CD4-positive, alpha-beta T cell treated with Interleukin-4 for 4 hours (primary cell): ENCODE measurements around the gene TMEM178B.

Source experiments
- DNase-seq: peaks from one replicate; pipeline ENCODE4 v3.0.0-alpha.2; 2020

Gene TMEM178B

GRCh38 chr7:141436575-141437075, 362.8 kb downstream of the TMEM178B start:
- DNase-seq, result no peak

GRCh38 chr7:141439164-141439563, 365.3 kb downstream of the TMEM178B start:
- no peak for DNase-seq

- DNase-seq, result no peak
Measured at GRCh38 chr7:141439776-141440175, 365.9 kb downstream of the TMEM178B start.

GRCh38 chr7:141441837-141442627, 368.2 kb downstream of the TMEM178B start:
- no peak for DNase-seq

GRCh38 chr7:141442781-141443180, 368.9 kb downstream of the TMEM178B start:
- no peak for DNase-seq

- no peak for DNase-seq
Measured at GRCh38 chr7:141444961-141445360, 371.1 kb downstream of the TMEM178B start.

DNA sequence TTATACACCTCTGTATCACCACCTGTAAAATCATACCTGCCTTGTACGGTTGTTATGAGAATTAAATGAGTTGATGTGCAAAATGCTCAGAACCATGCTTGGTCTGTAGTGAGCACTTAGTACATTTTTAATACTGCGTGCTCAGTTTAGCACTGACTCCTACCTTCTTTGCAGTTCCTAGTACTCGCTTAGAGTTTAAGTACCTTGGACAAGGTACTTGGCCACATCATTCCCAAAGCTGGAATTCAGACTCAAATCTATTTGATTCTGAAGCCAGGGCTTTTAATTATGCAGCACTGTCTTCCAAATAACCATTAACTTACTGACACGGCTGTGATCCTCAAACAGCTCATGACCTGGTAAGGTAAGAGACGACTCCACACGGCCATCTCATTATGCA, 377.4 kb downstream of the TMEM178B start:
- DNase-seq, result no peak

DNA sequence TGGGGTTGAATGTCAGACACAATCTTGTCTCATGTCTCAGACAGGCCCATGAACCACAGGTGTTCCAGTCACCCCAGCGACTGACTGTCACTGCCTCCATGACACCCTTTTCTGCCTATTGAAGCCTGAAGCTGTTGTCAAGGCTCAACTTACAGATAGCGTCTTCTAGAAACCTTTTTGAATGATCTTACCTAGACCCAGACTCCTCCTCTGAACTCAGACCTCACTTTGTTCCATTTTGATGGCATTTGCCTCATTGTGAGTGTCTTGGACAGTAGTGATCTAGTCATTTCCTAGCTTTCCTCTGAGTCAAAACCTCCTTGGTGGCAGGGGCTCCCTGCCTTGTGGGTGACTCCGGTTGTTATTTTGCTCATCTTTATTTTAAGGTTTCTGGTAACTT, 379.0 kb downstream of the TMEM178B start:
- no peak for DNase-seq

DNA sequence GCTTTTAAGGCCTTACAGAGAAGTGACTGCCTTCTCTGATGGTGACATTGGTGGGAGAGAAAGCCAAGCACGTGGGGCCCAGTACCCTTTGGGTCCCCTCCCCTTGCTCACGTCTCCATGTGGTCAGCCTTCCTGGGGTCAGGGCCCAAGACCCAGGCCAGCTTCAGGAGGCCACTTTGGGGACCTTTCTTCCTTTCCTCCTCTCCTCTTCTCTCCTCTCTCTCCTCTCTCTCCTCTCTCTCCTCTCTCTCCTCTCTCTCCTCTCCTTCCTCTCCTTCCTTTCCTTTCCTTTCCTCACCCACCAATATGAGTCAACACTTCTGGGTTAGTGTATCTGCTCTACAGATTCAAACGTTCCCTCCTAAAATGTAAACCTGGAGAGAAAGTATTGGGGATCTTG, 380.5 kb downstream of the TMEM178B start:
- no peak for DNase-seq

- no peak for DNase-seq
Measured at GRCh38 chr7:141455723-141456122, 381.9 kb downstream of the TMEM178B start.

DNA sequence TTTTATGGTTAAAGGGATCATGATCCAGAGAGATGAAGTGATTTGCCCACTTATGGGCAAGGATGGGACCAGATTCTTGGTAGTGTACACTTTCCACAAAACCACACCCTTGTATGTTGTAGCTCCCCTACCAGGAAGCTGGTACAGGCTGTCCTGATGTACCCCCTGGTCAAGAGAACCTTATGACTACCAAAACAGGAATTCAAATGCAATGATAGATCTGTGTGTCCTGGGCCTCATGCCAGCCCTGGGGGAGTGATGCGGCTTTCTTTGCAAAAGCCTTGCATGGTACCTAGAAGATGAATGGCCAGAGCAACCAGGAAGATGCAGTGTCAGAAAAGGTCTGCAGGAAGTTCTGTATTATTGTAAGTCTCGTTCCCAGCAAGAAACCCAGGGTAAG, 382.4 kb downstream of the TMEM178B start:
- no peak for DNase-seq

GRCh38 chr7:141456711-141457110, 382.8 kb downstream of the TMEM178B start:
- no peak for DNase-seq

DNA sequence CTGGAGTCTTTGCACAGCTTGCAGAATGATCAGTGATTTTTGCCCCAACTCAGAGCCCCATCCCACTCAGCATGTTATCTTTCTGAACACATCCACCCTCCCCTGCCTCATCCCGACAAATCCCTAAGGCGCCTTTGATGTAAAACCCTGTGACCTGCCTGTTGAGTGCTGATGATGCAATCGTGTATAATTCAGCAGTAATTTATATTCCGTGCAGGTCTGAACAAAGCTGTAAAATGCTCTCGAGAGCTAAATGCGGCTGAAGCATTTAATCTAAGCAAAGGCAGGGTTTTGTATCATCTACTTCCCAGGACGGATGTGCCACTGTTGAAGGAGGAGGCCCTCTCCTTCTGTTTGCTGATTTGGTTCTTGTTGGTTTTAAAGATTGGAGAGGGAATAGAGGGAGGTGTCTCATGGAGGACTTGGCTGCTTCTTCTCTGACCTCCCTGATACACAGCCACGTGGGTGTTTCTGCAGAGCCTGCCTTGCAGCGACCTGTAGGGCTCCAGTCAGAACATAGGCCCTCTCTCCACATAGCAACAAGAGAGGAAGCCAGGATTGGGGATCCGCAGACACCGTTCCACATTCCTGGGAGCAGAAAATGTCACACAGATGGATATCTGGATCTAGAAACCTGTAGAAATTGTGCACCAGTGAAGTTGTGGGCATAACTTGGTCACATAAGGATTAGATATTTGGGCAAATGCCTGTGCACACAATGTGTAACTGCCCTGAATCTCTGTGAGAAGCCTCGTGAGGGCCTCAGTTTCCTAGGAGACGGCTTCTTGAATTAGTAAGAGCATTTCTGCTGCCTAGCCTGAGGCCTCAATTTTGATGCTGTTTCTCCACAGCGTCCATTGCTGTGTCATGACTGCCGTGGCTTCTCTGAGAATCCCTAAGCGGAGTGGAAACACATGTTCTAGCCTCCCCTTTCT, 387.2 kb downstream of the TMEM178B start:
- DNase-seq, result no peak

GRCh38 chr7:141461924-141462323, 388.1 kb downstream of the TMEM178B start:
- no peak for DNase-seq

GRCh38 chr7:141462958-141463357, 389.1 kb downstream of the TMEM178B start:
- no peak for DNase-seq

DNA sequence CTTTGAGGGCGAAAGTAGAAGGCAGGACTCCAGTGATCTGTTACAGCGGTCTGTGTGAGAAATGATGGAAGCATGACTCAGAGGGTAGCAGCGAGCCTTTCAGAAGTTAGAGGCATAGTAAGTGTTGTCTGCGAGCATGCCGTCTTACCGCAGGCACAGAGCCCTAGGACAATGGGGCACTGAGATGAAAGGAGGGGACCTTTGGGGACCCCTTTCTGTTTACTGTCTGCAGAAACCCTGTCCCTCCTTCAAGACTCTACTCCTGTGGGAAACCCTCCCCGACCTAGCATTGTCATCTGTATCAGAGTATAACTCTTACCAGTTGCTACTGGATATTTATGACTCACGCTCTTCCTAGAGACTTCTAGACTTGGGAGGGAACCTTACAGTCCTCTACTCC, 390.1 kb downstream of the TMEM178B start:
- DNase-seq, result no peak

- DNase-seq, result no peak
Measured at GRCh38 chr7:141464551-141464950, 390.7 kb downstream of the TMEM178B start.

GRCh38 chr7:141466151-141466904, 392.5 kb downstream of the TMEM178B start:
- no peak for DNase-seq

- DNase-seq, result no peak
Measured at GRCh38 chr7:141468341-141468740, 394.5 kb downstream of the TMEM178B start.

GRCh38 chr7:141475679-141476078, 401.8 kb downstream of the TMEM178B start:
- DNase-seq, result no peak

GRCh38 chr7:141477865-141478264, 404.0 kb downstream of the TMEM178B start:
- DNase-seq, result no peak

GRCh38 chr7:141478845-141479244, 405.0 kb downstream of the TMEM178B start:
- DNase-seq, result no peak

DNA sequence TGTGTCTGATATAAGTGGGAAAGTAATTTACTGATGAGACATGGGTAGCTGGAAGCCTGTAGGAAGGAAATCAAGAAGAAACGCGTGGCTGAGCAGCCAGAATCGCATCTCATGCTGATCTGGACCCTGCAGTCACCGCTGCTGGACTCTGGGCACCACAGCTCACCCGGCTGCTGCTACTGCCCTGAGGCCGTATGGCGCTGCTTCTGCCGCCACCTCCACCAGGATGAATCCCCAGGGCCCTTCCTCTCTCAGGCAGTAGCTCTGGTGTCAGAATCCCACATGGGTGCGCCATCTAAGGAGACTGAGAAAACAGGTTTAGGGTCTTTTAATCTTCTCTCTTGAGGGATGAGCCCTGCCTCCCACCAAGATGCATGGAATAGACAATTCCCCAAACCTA, 407.1 kb downstream of the TMEM178B start:
- DNase-seq, result no peak
